Left ventricle myocardium inferior (tissue), 1 donor: ENCODE measurements around the gene DNAJC2. TPM values are rescaled to one million over a fixed set of nuclear protein-coding genes. Genes with fewer than 3 reads are reported as not detected.

Source experiments
- DNase-seq: peaks from one replicate; pipeline ENCODE4 v3.0.0-alpha.2; 2020
- H3K27ac ChIP-seq: fragments of 200-600 bp; replicated peaks from 2 replicates; pipeline ENCODE4 v1.8.0; 2021
- H3K27me3 ChIP-seq: fragments of 200-600 bp; 2 replicates; pipeline ENCODE4 v1.8.0; 2021; ENCODE audit warnings: low read depth
- H3K36me3 ChIP-seq: fragments of 200-600 bp; 2 replicates; pipeline ENCODE4 v1.8.0; 2021
- H3K4me1 ChIP-seq: fragments of 200-600 bp; 2 replicates; pipeline ENCODE4 v1.8.0; 2021
- H3K4me3 ChIP-seq: fragments of 200-600 bp; 2 replicates; pipeline ENCODE4 v1.8.0; 2021; ENCODE audit warnings: mild to moderate bottlenecking, moderate library complexity
- H3K9me3 ChIP-seq: fragments of 200-600 bp; replicated peaks from 2 replicates; pipeline ENCODE4 v1.8.0; 2021
- CTCF ChIP-seq: fragments of 200-600 bp; IDR thresholded peaks from 2 replicates; pipeline ENCODE4 v1.8.0; 2021; ENCODE audit warnings: antibody characterized with exemption, mild to moderate bottlenecking, borderline replicate concordance
- intact Hi-C: fragments of 100-400 bp; cut with micrococcal nuclease; formaldehyde crosslinking; loops from one replicate; pipeline ENCODE4 v1.11.0; 2022
- long read RNA-seq: library from polyadenylated mRNA; unstranded; transcript quantifications from one replicate; pipeline ENCODE4 v2.0.0, GENCODE V29; 2021
- total RNA-seq: library from RNA; stranded (reverse); fragmentation: NEBNext Ultra II Directional; extraction: Animal tissue kit (Norgen Biotek cat#: 25700); gene quantifications from one replicate; pipeline ENCODE4 v1.2.1, GENCODE V29; 2021
- donor health status: DM: no; HTN: yes; CAD: no; lungs with severe emphysema.

DNAJC2 gene
- 13.9 TPM for total RNA-seq
- long read RNA-seq, transcript DNAJC2-203 (17 exons, 2,167 nt) = major isoform, 20 of 22 reads
- long read RNA-seq, partial matches to known transcripts = 0 of 22 reads
- long read RNA-seq, other reads (novel, unspliced or antisense) = 2 of 22 reads

GRCh38 chr7:103344453-103345149 is at the start of gene DNAJC2:
TSS of gene DNAJC2 (minus strand) at chr7:103344767. CDS start at chr7:103344622, 145 bp downstream.
- Histone ChIP-seq H3K27ac (peak within 1 kb of the TSS; percentile 86), H3K9me3 (no peaks in the 10 kb centered on the region), H3K27me3 (no peaks in the 10 kb centered on the region), H3K4me3 (peak within 1 kb of the TSS; percentile 87), H3K4me1 (peaks cover 75% of the 10 kb centered on the region), H3K36me3 (peaks cover 22% of the 10 kb centered on the region)
- TF ChIP-seq CTCF = no peak
- peak; percentile 87 for DNase-seq
- intact Hi-C loops = no loop called here

- no peak for DNase-seq
- Histone ChIP-seq H3K4me1 (no peaks in the 10 kb centered on the region), H3K9me3 (no peaks in the 10 kb centered on the region), H3K27ac (no peak overlapping the region), H3K4me3 (no peak overlapping the region), H3K27me3 (peaks cover 12% of the 10 kb centered on the region), H3K36me3 (no peaks in the 10 kb centered on the region)
- no peak for TF ChIP-seq CTCF
- intact Hi-C loops = no loop called here
These were observed 47.4 kb upstream of the DNAJC2 start for GRCh38 chr7:103391976-103392375.

GRCh38 chr7:103391150-103391549 is 46.6 kb upstream of the DNAJC2 start:
- Histone ChIP-seq H3K27me3 (peaks cover 13% of the 10 kb centered on the region), H3K4me1 (no peaks in the 10 kb centered on the region), H3K4me3 (no peak overlapping the region), H3K36me3 (no peaks in the 10 kb centered on the region), H3K27ac (no peak overlapping the region), H3K9me3 (no peaks in the 10 kb centered on the region)
- intact Hi-C loops = no loop called here
- no peak for TF ChIP-seq CTCF
- DNase-seq = no peak

GRCh38 chr7:103389263-103389662 is 44.7 kb upstream of the DNAJC2 start:
- Histone ChIP-seq H3K27me3 (peaks cover 18% of the 10 kb centered on the region), H3K4me1 (no peaks in the 10 kb centered on the region), H3K9me3 (no peaks in the 10 kb centered on the region), H3K4me3 (no peak overlapping the region), H3K27ac (no peak overlapping the region), H3K36me3 (no peaks in the 10 kb centered on the region)
- DNase-seq = no peak
- intact Hi-C loops = loop anchor here (2.0 kb wide), 1 partner anchor 28 kb away; no protein-coding TSS in a partner anchor
- no peak for TF ChIP-seq CTCF

GRCh38 chr7:103388469-103389140 is 44.0 kb upstream of the DNAJC2 start:
- TF ChIP-seq CTCF = no peak
- Histone ChIP-seq H3K4me1 (no peaks in the 10 kb centered on the region), H3K27me3 (peaks cover 18% of the 10 kb centered on the region), H3K36me3 (no peaks in the 10 kb centered on the region), H3K4me3 (no peak overlapping the region), H3K27ac (no peak overlapping the region), H3K9me3 (no peaks in the 10 kb centered on the region)
- DNase-seq = no peak
- intact Hi-C loops = loop anchor here (2.0 kb wide), 1 partner anchor 28 kb away; no protein-coding TSS in a partner anchor
